ENCODE data around the gene NAA38.
A peak's percentile ranks its signal among the peaks of the same experiment; 100 is the strongest.

The NAA38 gene

GRCh38 chr17:7850701-7851437 is 6.5 kb downstream of the NAA38 start:
- Mint-ChIP-seq H3K4me3 (peak overlapping the region; percentile 60), H3K36me3 (no peaks in the 10 kb centered on the region), H3K4me1 (peaks cover 62% of the 10 kb centered on the region), H3K9me3 (no peaks in the 10 kb centered on the region), H3K27ac (peak overlapping the region; percentile 79)
- DNase-seq (ENCODE audit: low spot score in 2 of 2) (no peak), ATAC-seq (no peak)

GRCh38 chr17:7849751-7850504 is 7.4 kb downstream of the NAA38 start:
- H3K4me3 Mint-ChIP-seq = peak overlapping the region; percentile 60

GRCh38 chr17:7849130-7849750 is 8.1 kb downstream of the NAA38 start:
- Mint-ChIP-seq H3K4me1 (peaks cover 73% of the 10 kb centered on the region), H3K36me3 (no peaks in the 10 kb centered on the region), H3K4me3 (peak overlapping the region; percentile 60), H3K27ac (peak overlapping the region; percentile 26), H3K9me3 (no peaks in the 10 kb centered on the region)
- no peak for ATAC-seq
- no peak for DNase-seq (ENCODE audit: low spot score in 2 of 2)

More at GRCh38 chr17:7849751-7850504, 7.4 kb downstream of the NAA38 start:
- ATAC-seq (no peak), DNase-seq (ENCODE audit: low spot score in 2 of 2) (peak in 1 of 2 donors; percentile 51)
- H3K36me3 Mint-ChIP-seq = no peaks in the 10 kb centered on the region
- peaks cover 72% of the 10 kb centered on the region for H3K4me1 Mint-ChIP-seq
- H3K27ac Mint-ChIP-seq = peak overlapping the region; percentile 26
- H3K9me3 Mint-ChIP-seq = no peaks in the 10 kb centered on the region

DNA sequence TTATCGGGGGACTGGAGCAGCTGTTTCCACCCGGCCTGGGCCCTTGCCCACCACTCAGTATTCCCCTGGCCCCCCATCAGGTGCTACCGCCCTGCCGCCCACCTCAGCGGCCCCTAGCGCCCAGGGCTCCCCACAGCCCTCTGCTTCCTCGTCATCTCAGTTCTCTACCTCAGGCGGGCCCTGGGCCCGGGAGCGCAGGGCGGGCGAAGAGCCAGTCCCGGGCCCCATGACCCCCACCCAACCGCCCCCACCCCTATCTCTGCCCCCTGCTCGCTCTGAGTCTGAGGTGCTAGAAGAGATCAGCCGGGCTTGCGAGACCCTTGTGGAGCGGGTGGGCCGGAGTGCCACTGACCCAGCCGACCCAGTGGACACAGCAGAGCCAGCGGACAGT is 8.6 kb downstream of the NAA38 start:
- Mint-ChIP-seq H3K4me3 (no peak overlapping the region), H3K4me1 (peaks cover 71% of the 10 kb centered on the region), H3K9me3 (no peaks in the 10 kb centered on the region), H3K27ac (peak overlapping the region; percentile 26), H3K36me3 (no peaks in the 10 kb centered on the region)
- no peak for DNase-seq (ENCODE audit: low spot score in 2 of 2)
- no peak for ATAC-seq

- no peaks in the 10 kb centered on the region for H3K36me3 Mint-ChIP-seq
Observed at GRCh38 chr17:7848131-7848579, 9.2 kb downstream of the NAA38 start.

GRCh38 chr17:7846765-7847661 is 10.3 kb downstream of the NAA38 start:
- peaks cover 72% of the 10 kb centered on the region for H3K4me1 Mint-ChIP-seq
- no peaks in the 10 kb centered on the region for H3K36me3 Mint-ChIP-seq
- H3K9me3 Mint-ChIP-seq = no peaks in the 10 kb centered on the region
- DNase-seq (ENCODE audit: low spot score in 2 of 2) (no peak), ATAC-seq (no peak)
- H3K27ac Mint-ChIP-seq = peak overlapping the region; percentile 52
- peak overlapping the region; percentile 80 for H3K4me3 Mint-ChIP-seq

More at GRCh38 chr17:7848131-7848579, 9.2 kb downstream of the NAA38 start:
- Mint-ChIP-seq H3K4me3 (no peak overlapping the region), H3K27ac (peak overlapping the region; percentile 26), H3K9me3 (no peaks in the 10 kb centered on the region), H3K4me1 (peaks cover 68% of the 10 kb centered on the region)
- ATAC-seq = no peak
- DNase-seq (ENCODE audit: low spot score in 2 of 2) = no peak

GRCh38 chr17:7846063-7846735 is 11.2 kb downstream of the NAA38 start:
- Mint-ChIP-seq H3K4me3 (peak overlapping the region; percentile 80), H3K4me1 (peaks cover 72% of the 10 kb centered on the region), H3K27ac (peak overlapping the region; percentile 98), H3K36me3 (no peaks in the 10 kb centered on the region), H3K9me3 (no peaks in the 10 kb centered on the region)
- ATAC-seq (no peak), DNase-seq (ENCODE audit: low spot score in 2 of 2) (no peak)

DNA sequence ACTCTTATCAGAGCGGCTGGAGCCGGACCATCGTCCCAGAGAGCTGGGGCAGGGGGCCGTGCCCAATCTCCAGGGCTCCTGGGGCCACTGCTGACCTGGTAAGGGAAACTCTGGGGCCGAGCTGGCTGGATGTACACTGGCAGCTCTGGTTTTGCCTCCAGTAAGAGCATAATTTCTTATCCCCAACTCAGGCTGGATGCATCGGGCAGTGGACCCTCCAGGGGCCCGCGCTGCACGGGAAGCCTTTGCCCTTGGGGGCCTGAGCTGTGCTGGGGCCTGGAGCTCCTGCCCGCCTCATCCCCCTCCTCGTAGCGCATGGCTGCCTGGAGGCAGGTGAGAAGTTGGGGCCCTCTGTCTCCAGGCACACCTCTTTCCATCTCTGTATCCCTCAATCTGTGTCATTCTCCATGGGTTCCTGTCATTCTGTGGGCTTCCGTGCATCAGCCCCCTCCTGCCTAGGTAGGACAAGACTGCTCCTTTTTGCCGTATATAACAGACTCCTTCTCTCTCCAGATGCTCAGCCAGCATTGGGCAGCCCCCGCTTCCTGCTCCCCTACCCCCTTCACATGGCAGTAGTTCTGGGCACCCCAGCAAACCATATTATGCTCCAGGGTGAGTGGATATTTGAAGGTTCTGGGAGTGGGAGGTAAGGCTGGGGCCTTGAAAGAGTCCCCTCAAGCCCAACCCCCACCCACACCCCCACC is 11.8 kb downstream of the NAA38 start:
- DNase-seq (ENCODE audit: low spot score in 2 of 2) (no peak), ATAC-seq (no peak)
- H3K4me3 Mint-ChIP-seq = peak overlapping the region; percentile 80
- peak overlapping the region; percentile 98 for H3K27ac Mint-ChIP-seq
- no peaks in the 10 kb centered on the region for H3K36me3 Mint-ChIP-seq
- no peaks in the 10 kb centered on the region for H3K9me3 Mint-ChIP-seq
- H3K4me1 Mint-ChIP-seq = peaks cover 72% of the 10 kb centered on the region

GRCh38 chr17:7844292-7845154 is 12.8 kb downstream of the NAA38 start:
- H3K4me3 Mint-ChIP-seq = peak overlapping the region; percentile 80
- peak overlapping the region; percentile 98 for H3K27ac Mint-ChIP-seq
- DNase-seq (ENCODE audit: low spot score in 2 of 2) = peak; percentile 66 to 91
- H3K36me3 Mint-ChIP-seq = peaks cover 2% of the 10 kb centered on the region
- peaks cover 72% of the 10 kb centered on the region for H3K4me1 Mint-ChIP-seq
- no peaks in the 10 kb centered on the region for H3K9me3 Mint-ChIP-seq
- ATAC-seq = peak; percentile 65

DNA sequence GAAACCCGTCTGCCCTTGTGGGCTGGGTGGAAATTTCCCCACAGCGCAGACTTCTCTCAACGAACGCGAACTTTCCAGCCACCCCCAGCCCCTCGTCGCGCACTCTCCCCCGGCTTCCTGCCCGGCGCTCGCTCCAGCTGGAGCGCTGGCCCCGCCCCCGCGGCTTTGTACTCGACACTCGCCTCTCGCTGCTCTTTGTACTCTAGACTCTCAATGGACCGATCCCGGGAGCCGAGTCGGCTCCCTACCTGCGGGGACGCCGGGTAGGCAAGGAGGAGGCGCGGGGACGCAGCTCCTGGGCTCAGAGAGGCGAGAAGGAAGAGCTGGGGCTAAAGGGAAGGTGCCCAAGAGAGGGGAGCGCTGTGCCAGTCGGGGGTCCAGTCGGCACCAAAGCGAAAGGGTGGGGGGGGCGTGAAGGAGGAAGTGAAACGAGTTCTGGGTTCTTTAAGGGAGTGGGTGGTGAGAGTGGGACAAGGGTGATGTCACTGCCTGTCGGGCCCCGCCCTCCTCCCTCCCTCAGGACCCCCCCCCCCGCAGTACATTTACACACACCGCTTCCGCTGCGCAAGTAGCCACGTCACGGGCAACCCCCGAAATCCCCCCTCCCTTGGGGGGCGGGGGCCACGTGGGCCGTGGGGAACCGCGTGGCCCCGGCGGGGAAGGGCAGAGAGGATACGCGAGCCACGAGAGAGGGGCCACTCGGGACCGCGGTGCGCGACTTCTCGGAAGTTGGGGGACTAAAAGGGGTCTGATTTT is 13.6 kb downstream of the NAA38 start:
- peaks cover 78% of the 10 kb centered on the region for H3K4me1 Mint-ChIP-seq
- DNase-seq (ENCODE audit: low spot score in 2 of 2) = peak; percentile 76 to 92
- H3K36me3 Mint-ChIP-seq = peaks cover 10% of the 10 kb centered on the region
- peak overlapping the region; percentile 80 for H3K4me3 Mint-ChIP-seq
- peak; percentile 27 for ATAC-seq
- H3K9me3 Mint-ChIP-seq = no peaks in the 10 kb centered on the region
- peak overlapping the region; percentile 98 for H3K27ac Mint-ChIP-seq

GRCh38 chr17:7843257-7843535 is 14.2 kb downstream of the NAA38 start:
- H3K9me3 Mint-ChIP-seq = no peaks in the 10 kb centered on the region
- DNase-seq (ENCODE audit: low spot score in 2 of 2) (no peak), ATAC-seq (no peak)
- H3K27ac Mint-ChIP-seq = peak overlapping the region; percentile 98
- H3K4me1 Mint-ChIP-seq = peaks cover 81% of the 10 kb centered on the region
- peaks cover 15% of the 10 kb centered on the region for H3K36me3 Mint-ChIP-seq
- H3K4me3 Mint-ChIP-seq = peak overlapping the region; percentile 80

DNA sequence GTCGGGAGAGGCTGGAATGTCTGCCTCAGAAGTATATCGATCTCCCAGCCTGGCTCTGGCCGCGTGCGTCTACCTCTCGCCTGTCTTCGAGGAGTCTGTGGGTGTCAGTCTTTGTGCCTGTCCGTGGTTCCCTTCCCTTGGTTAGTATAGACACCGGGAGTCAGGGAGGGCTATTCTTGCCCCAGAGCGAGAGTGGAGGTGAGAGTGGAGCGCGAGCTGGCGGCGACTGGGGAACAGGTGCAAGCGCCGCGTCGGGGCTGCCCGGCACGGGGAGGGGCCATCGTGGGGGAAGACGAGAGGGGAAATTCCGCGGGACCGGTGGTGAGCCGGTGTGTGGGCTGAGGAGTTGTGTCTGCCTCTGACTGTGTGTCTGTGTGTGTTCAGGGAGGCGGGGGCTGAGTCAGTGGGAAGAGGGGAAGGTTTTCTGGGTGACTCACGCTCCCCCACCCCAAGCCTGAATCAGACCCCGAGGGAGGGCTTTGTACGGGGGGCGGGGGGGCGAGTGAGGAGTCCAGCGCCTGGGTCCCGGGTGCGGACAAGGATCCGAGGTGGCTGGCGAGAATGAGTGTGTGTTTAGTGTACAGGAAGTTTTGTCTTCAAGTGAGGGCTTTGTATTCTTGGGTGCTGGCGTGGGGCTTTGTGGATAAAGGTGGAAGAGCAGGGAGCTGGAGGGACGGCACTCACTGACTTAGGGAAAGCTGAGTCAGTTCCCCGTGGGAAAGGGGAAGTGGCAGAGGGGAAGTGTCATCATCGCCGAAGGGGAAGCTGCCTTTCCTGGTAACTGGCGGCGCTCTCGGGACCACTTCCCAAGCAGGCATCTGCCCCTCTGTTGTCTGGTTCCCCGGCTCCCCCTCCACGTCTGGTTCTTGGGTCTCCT is 14.7 kb downstream of the NAA38 start:
- H3K4me3 Mint-ChIP-seq = peak overlapping the region; percentile 80

More for the DNA sequence above, 14.7 kb downstream of the NAA38 start:
- peak; percentile 87 to 98 for DNase-seq (ENCODE audit: low spot score in 2 of 2)
- ATAC-seq = peak; percentile 68
- no peaks in the 10 kb centered on the region for H3K9me3 Mint-ChIP-seq
- peaks cover 81% of the 10 kb centered on the region for H3K4me1 Mint-ChIP-seq
- peaks cover 15% of the 10 kb centered on the region for H3K36me3 Mint-ChIP-seq
- H3K27ac Mint-ChIP-seq = peak overlapping the region; percentile 98
